Transverse colon (tissue), 4 donors: Measurements from ENCODE around the gene UBR3.

Source experiments
- EP300 ChIP-seq: sonication (generic); formaldehyde crosslinking; IDR thresholded peaks from one replicate; pipeline ENCODE4 v1.6.1; 2017; ENCODE audit warnings: antibody characterized with exemption, low read depth
- POLR2A ChIP-seq: fragments of 450-650 bp; IDR thresholded peaks from one replicate; pipeline ENCODE4 v1.6.1; 2016; ENCODE audit warnings: antibody characterized with exemption, mild to moderate bottlenecking, moderate library complexity
- POLR2AphosphoS5 ChIP-seq, 3 donors: sonication (generic); formaldehyde crosslinking; IDR thresholded peaks; one replicate each; pipeline ENCODE4 v1.6.1; 2016; ENCODE audit warnings: antibody characterized with exemption in 3 of 3
- TF ChIP-seq, protein P1 (sequence below), 5 experiments: fragments of 200-600 bp in 3 of 5; fragments of 450-650 bp in 2 of 5; sonication (generic) in 3 of 5; IDR thresholded peaks; 1 replicate in 2 of 5; 2 replicates in 3 of 5; pipeline ENCODE4 v1.5.1; 2016 to 2017; ENCODE audit warnings: antibody characterized with exemption in 5 of 5, inconsistent platforms in 3 of 5, mild to moderate bottlenecking in 2 of 5, moderate library complexity in 1 of 5

DNA sequence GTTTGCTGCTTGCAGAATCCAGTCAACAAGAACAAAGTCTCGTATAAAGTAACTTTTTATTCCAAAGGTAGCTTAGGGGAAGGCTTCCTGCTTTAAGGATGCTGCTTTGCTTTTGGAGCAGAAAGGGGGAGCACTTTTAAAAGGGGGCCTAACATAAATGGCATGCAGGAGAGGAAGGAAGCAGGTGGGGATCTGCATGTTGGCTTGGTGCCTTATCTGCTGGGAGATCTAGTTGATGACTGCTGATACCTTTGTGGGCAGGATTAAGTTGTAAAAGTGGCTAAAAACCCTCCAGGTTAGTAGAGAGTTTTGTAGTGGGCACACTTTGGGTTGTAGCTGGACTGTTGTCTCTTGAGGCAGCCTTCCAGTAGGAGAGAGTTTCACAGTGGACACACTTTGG is 22.5 kb downstream of the UBR3 start:
- TF ChIP-seq, protein P1, sequence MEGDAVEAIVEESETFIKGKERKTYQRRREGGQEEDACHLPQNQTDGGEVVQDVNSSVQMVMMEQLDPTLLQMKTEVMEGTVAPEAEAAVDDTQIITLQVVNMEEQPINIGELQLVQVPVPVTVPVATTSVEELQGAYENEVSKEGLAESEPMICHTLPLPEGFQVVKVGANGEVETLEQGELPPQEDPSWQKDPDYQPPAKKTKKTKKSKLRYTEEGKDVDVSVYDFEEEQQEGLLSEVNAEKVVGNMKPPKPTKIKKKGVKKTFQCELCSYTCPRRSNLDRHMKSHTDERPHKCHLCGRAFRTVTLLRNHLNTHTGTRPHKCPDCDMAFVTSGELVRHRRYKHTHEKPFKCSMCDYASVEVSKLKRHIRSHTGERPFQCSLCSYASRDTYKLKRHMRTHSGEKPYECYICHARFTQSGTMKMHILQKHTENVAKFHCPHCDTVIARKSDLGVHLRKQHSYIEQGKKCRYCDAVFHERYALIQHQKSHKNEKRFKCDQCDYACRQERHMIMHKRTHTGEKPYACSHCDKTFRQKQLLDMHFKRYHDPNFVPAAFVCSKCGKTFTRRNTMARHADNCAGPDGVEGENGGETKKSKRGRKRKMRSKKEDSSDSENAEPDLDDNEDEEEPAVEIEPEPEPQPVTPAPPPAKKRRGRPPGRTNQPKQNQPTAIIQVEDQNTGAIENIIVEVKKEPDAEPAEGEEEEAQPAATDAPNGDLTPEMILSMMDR (IDR thresholded peaks at IDR 0.05) = no peak
- TF ChIP-seq POLR2A (no peak), POLR2AphosphoS5 (IDR thresholded peaks at IDR 0.05) (no peak), EP300 (no peak)
